Neutrophil (primary cell): ENCODE data around the gene ATF3.
A peak's percentile ranks its signal among the peaks of the same experiment; 100 is the strongest.

Source experiments
- H3K27ac ChIP-seq: fragments of 200-600 bp; sonication (generic); 2 replicates; pipeline ENCODE4 v1.5.1; 2016; ENCODE audit warnings: mild to moderate bottlenecking, moderate library complexity
- H3K27me3 ChIP-seq: fragments of 200-600 bp; sonication (generic); 2 replicates; pipeline ENCODE4 v1.6.0; 2016; ENCODE audit warnings: mild to moderate bottlenecking
- H3K36me3 ChIP-seq: fragments of 200-600 bp; sonication (generic); 2 replicates; pipeline ENCODE4 v1.5.1; 2017
- H3K4me1 ChIP-seq, 2 experiments: fragments of 200-600 bp in 1 of 2; sonication (generic) in 1 of 2; 1 replicate in 1 of 2; 2 replicates in 1 of 2; pipeline versions ENCODE4 v1.5.1 to v1.6.1; 2013 to 2016; ENCODE audit warnings: low read depth in 1 of 2, low read length in 1 of 2, mild to moderate bottlenecking in 1 of 2, moderate library complexity in 1 of 2; ENCODE audit not compliant: control insufficient read depth in 1 of 2, insufficient read depth in 1 of 2
- H3K4me3 ChIP-seq, 2 experiments: fragments of 200-600 bp in 1 of 2; sonication (generic) in 1 of 2; 1 replicate in 1 of 2; 2 replicates in 1 of 2; pipeline ENCODE4 v1.5.1; 2013 to 2016; ENCODE audit warnings: low read depth in 1 of 2, low read length in 1 of 2, mild to moderate bottlenecking in 1 of 2, moderate library complexity in 1 of 2
- H3K9me3 ChIP-seq: fragments of 200-600 bp; sonication (generic); 2 replicates; pipeline ENCODE4 v1.5.1; 2016
- TF ChIP-seq, protein P1 (sequence below): fragments of 200-600 bp; sonication (generic); IDR thresholded peaks from 2 replicates; pipeline ENCODE4 v1.5.1; 2016; ENCODE audit warnings: antibody characterized with exemption

ATF3 gene

GRCh38 chr1:212665241-212666115 lies 56.9 kb downstream of the ATF3 start:
- Histone ChIP-seq H3K27me3 (no peaks in the 10 kb centered on the region), H3K27ac (peak overlapping the region; percentile 62), H3K9me3 (no peaks in the 10 kb centered on the region), H3K4me1 (peaks cover 28 to 34% of the 10 kb centered on the region in 2 experiments), H3K36me3 (no peaks in the 10 kb centered on the region), H3K4me3 (peak overlapping the region; percentile 73 to 79)
- TF ChIP-seq, protein P1, sequence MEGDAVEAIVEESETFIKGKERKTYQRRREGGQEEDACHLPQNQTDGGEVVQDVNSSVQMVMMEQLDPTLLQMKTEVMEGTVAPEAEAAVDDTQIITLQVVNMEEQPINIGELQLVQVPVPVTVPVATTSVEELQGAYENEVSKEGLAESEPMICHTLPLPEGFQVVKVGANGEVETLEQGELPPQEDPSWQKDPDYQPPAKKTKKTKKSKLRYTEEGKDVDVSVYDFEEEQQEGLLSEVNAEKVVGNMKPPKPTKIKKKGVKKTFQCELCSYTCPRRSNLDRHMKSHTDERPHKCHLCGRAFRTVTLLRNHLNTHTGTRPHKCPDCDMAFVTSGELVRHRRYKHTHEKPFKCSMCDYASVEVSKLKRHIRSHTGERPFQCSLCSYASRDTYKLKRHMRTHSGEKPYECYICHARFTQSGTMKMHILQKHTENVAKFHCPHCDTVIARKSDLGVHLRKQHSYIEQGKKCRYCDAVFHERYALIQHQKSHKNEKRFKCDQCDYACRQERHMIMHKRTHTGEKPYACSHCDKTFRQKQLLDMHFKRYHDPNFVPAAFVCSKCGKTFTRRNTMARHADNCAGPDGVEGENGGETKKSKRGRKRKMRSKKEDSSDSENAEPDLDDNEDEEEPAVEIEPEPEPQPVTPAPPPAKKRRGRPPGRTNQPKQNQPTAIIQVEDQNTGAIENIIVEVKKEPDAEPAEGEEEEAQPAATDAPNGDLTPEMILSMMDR: peak; percentile 94

GRCh38 chr1:212666116-212666775 lies 57.7 kb downstream of the ATF3 start:
- Histone ChIP-seq H3K4me3 (no peak overlapping the region), H3K9me3 (no peaks in the 10 kb centered on the region), H3K27me3 (no peaks in the 10 kb centered on the region), H3K36me3 (no peaks in the 10 kb centered on the region), H3K4me1 (peaks cover 36 to 41% of the 10 kb centered on the region in 2 experiments), H3K27ac (no peak overlapping the region)
- TF ChIP-seq, protein P1: no peak

DNA sequence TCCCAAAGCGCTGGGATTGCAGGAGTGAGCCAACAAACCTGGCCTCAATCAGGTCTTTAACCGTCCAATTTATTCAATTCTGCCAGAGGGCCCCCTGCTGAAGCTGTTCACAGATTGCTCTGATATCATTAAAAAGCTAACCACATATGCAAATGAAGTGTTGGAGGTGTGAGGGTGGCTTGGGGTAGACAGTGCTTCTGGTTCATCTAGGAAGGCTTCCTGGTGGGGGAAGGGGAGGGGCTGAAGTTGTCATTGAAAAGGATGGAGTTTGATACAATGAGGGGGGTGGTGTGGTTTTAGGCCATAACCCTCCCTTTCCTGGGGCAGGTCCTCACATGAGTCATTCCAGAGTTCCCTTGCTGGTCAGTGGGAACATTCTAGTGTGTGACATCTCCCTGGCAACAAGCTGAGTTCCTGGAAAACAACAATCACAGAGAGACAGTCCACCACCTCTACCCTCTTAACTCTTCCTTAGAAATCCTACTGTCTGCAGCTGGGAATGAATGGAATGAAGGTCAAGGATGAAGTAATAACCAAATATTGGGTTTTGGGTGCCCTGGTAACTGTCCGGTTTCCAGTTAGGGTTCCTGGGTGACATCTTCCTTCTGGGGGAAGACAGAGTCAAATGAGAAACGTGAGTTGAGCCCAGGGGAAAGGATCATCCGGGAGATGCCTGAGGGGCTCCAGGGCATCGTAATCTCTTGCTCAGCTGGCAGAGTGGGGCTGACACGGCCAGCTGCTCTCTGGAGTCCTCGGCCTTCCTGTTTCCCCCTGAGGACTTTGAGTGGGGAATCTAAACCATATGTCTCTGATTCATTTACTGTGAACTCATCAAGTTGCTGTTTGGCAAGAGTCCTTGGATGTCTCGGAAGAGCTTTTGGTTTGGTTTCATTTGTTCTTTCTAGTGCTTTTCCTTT lies 58.9 kb downstream of the ATF3 start:
- TF ChIP-seq, protein P1: no peak
- H3K27me3 ChIP-seq: no peaks in the 10 kb centered on the region
- H3K27ac ChIP-seq: no peak overlapping the region
- H3K4me3 ChIP-seq: no peak overlapping the region
- H3K9me3 ChIP-seq: no peaks in the 10 kb centered on the region
- H3K36me3 ChIP-seq: no peaks in the 10 kb centered on the region
- H3K4me1 ChIP-seq: peaks cover 48 to 52% of the 10 kb centered on the region in 2 experiments

DNA sequence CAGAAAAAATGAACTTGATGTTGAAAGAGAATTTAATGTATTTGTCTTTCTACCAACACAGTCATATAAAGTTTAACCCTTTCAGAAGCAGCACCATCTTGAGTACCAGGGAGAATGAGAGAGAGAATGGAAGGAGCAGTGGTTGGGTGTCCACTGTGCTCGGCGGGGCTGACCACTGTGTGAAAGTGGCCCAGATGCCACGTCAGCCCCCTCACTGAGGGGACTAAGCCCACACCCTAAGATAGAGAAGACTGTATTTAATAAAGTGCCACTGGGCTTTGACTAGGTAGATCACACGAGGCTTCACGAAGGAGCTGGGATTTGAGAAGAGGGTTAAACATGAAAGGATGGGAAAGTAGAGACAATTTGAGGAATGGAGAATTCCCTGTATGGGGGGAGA lies 59.9 kb downstream of the ATF3 start:
- H3K27ac ChIP-seq: peak overlapping the region; percentile 28
- no peaks in the 10 kb centered on the region for H3K9me3 ChIP-seq
- H3K4me3 ChIP-seq: no peak overlapping the region
- no peaks in the 10 kb centered on the region for H3K36me3 ChIP-seq
- TF ChIP-seq, protein P1: no peak
- H3K27me3 ChIP-seq: no peaks in the 10 kb centered on the region
- H3K4me1 ChIP-seq: peaks cover 53 to 56% of the 10 kb centered on the region in 2 experiments

DNA sequence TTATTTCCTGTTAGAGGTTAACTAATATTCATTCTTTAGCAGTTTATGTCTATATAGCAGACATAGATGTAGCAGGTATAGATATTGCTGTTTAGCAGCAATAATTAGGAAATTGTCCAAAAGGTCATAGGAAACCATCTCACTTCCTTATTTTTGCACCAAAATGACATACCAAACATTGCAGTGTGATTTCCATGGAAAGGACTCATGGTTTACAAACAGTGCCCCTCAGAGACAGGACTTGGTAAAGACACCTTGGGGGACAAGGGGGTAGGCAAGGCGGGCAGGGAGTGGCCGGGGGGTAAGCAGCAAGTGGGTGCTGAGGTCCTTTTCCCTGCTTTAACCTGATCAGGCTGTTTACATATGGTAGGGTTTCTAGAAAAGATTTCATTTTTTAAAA lies 60.5 kb downstream of the ATF3 start:
- no peaks in the 10 kb centered on the region for H3K9me3 ChIP-seq
- peaks cover 53 to 56% of the 10 kb centered on the region in 2 experiments for H3K4me1 ChIP-seq
- H3K27ac ChIP-seq: peak overlapping the region; percentile 28
- no peaks in the 10 kb centered on the region for H3K27me3 ChIP-seq
- TF ChIP-seq, protein P1: no peak
- H3K36me3 ChIP-seq: no peaks in the 10 kb centered on the region
- no peak overlapping the region for H3K4me3 ChIP-seq
